ENCODE data around the gene KCNN3.

- TF ChIP-seq POLR2A (IDR thresholded peaks at IDR 0.05): no peak
- no peak for TF ChIP-seq CTCF (IDR thresholded peaks at IDR 0.05 in 8 of 11, conservative IDR thresholded peaks at IDR 0.05 in 3 of 11)
- no peak for TF ChIP-seq POLR2AphosphoS5 (IDR thresholded peaks at IDR 0.05)
Observed at GRCh38 chr1:154657556-154657955, 212.5 kb downstream of the KCNN3 start.
